Urinary bladder (tissue), 4 donors: ENCODE results near the gene TMEM201. TPM values are rescaled to one million over a fixed set of nuclear protein-coding genes. Genes with fewer than 3 reads are reported as not detected.

Experiments used
- DNase-seq: peaks from one replicate; pipeline ENCODE4 v3.0.0-alpha.2; 2015; ENCODE audit errors: extremely low spot score
- H3K27ac ChIP-seq: one replicate; pipeline ENCODE4 v1.5.1; 2013; ENCODE audit warnings: low read depth, mild to moderate bottlenecking, moderate library complexity
- H3K36me3 ChIP-seq: one replicate; pipeline ENCODE4 v1.6.1; 2013; ENCODE audit warnings: mild to moderate bottlenecking, moderate library complexity; ENCODE audit not compliant: insufficient read depth
- H3K4me1 ChIP-seq: one replicate; pipeline ENCODE4 v1.6.1; 2013; ENCODE audit warnings: mild to moderate bottlenecking, moderate library complexity; ENCODE audit not compliant: insufficient read depth
- H3K4me3 ChIP-seq: one replicate; pipeline ENCODE4 v1.5.1; 2013; ENCODE audit warnings: low read depth, low read length
- WGBS: extraction: QIAGEN DNeasy Blood & Tissue Kit; methylation state at CpG from one replicate; pipeline ENCODE4 v1.1.7; 2013; 5-methylcytosine and 5-hydroxymethylcytosine counted together
- polyA plus RNA-seq: library from polyadenylated mRNA; stranded (reverse); fragments of 200-250 nt; gene quantifications from one replicate; pipeline ENCODE4 v1.2.3, GENCODE V29; 2013
- total RNA-seq: library from RNA; depleted of rRNA; stranded (reverse); fragments of >200 nt; gene quantifications from one replicate; pipeline ENCODE4 v1.2.3, GENCODE V29; 2014
- donor health status: healthy with polysubstance abuse.
- donor health status: healthy.

Gene TMEM201
- total and polyA plus RNA-seq, 2 donors = 4.4 to 8.6 TPM

GRCh38 chr1:9653491-9654050 lies 64.9 kb downstream of the TMEM201 start:
- 59% methylated on average over 10 of the region's 10 CpGs for WGBS
- Histone ChIP-seq H3K4me3 (no peak overlapping the region), H3K27ac (no peak overlapping the region), H3K36me3 (no peaks in the 10 kb centered on the region), H3K4me1 (peaks cover 4% of the 10 kb centered on the region)
- no peak for DNase-seq

- no peak for DNase-seq
- no peak overlapping the region for H3K4me3 ChIP-seq
- H3K36me3 ChIP-seq = no peaks in the 10 kb centered on the region
- H3K4me1 ChIP-seq = peaks cover 4% of the 10 kb centered on the region
- no peak overlapping the region for H3K27ac ChIP-seq
- WGBS = 78% methylated on average over 25 of the region's 25 CpGs
Measured at GRCh38 chr1:9654051-9654833, 65.5 kb downstream of the TMEM201 start.

- H3K4me1 ChIP-seq = peaks cover 4% of the 10 kb centered on the region
- H3K4me3 ChIP-seq = no peak overlapping the region
- H3K36me3 ChIP-seq = no peaks in the 10 kb centered on the region
- 74% methylated on average over 16 of the region's 16 CpGs for WGBS
- DNase-seq = no peak
- H3K27ac ChIP-seq = no peak overlapping the region
Measured at GRCh38 chr1:9654834-9655723, 66.4 kb downstream of the TMEM201 start.

GRCh38 chr1:9655836-9656235 lies 67.1 kb downstream of the TMEM201 start:
- Histone ChIP-seq H3K4me3 (no peak overlapping the region), H3K4me1 (peaks cover 4% of the 10 kb centered on the region), H3K36me3 (no peaks in the 10 kb centered on the region), H3K27ac (no peak overlapping the region)
- DNase-seq = no peak
- 83% methylated on average over 11 of the region's 11 CpGs for WGBS

GRCh38 chr1:9657521-9658032 lies 68.9 kb downstream of the TMEM201 start:
- Histone ChIP-seq H3K27ac (no peak overlapping the region), H3K4me1 (no peaks in the 10 kb centered on the region), H3K36me3 (no peaks in the 10 kb centered on the region), H3K4me3 (no peak overlapping the region)
- DNase-seq = no peak
- WGBS = 74% methylated on average over 2 of the region's 2 CpGs

- H3K27ac ChIP-seq = no peak overlapping the region
- H3K36me3 ChIP-seq = no peaks in the 10 kb centered on the region
- 63% methylated on average over 4 of the region's 4 CpGs for WGBS
- no peaks in the 10 kb centered on the region for H3K4me1 ChIP-seq
- no peak overlapping the region for H3K4me3 ChIP-seq
- DNase-seq = no peak
Measured at GRCh38 chr1:9658199-9658598, 69.5 kb downstream of the TMEM201 start.

- no peak for DNase-seq
- H3K36me3 ChIP-seq = no peaks in the 10 kb centered on the region
- 48% methylated on average over 5 of the region's 5 CpGs for WGBS
Measured at GRCh38 chr1:9659328-9659727, 70.6 kb downstream of the TMEM201 start.

GRCh38 chr1:9663257-9663656 lies 74.5 kb downstream of the TMEM201 start:
- 88% methylated on average over 6 of the region's 6 CpGs for WGBS
- no peak for DNase-seq
- H3K36me3 ChIP-seq = no peaks in the 10 kb centered on the region

More at GRCh38 chr1:9659328-9659727, 70.6 kb downstream of the TMEM201 start:
- no peak overlapping the region for H3K27ac ChIP-seq
- H3K4me3 ChIP-seq = no peak overlapping the region
- no peaks in the 10 kb centered on the region for H3K4me1 ChIP-seq

More at GRCh38 chr1:9663257-9663656, 74.5 kb downstream of the TMEM201 start:
- Histone ChIP-seq H3K4me3 (no peak overlapping the region), H3K4me1 (no peaks in the 10 kb centered on the region), H3K27ac (no peak overlapping the region)

Other genes starting within 250 kb of the TMEM201 start
- 3.7 TPM for gene SLC25A33, start 49.4 kb upstream of the TMEM201 start, total RNA-seq
- 2.8 TPM for gene SLC25A33, start 49.4 kb upstream of the TMEM201 start, polyA plus RNA-seq
- gene PIK3CD, start 62.8 kb downstream of the TMEM201 start, total RNA-seq = 3.8 TPM
- 5.5 TPM for gene PIK3CD, start 62.8 kb downstream of the TMEM201 start, polyA plus RNA-seq
- gene CLSTN1, start 235.1 kb downstream of the TMEM201 start, total RNA-seq = 59.6 TPM
- 90.6 TPM for gene CLSTN1, start 235.1 kb downstream of the TMEM201 start, polyA plus RNA-seq